Vagina (tissue), 2 donors: Measurements from ENCODE around the gene TEAD4.

Experiments used
- CTCF ChIP-seq, 3 experiments: fragments of 450-650 bp in 2 of 3; fragments of 200-600 bp in 1 of 3; sonication (generic) in 1 of 3; IDR thresholded peaks; one replicate each; pipeline ENCODE4 v1.5.1; 2017 to 2019; ENCODE audit warnings: antibody characterized with exemption in 3 of 3, mild to moderate bottlenecking in 2 of 3, moderate library complexity in 2 of 3
- POLR2A ChIP-seq, 2 donors: fragments of 450-650 bp; IDR thresholded peaks; one replicate each; pipeline ENCODE4 v1.6.1; 2017; ENCODE audit warnings: antibody characterized with exemption in 2 of 2, mild to moderate bottlenecking in 2 of 2, moderate library complexity in 2 of 2
- POLR2AphosphoS5 ChIP-seq, 2 donors: sonication (generic); formaldehyde crosslinking; IDR thresholded peaks; one replicate each; pipeline ENCODE4 v1.9.0; 2017; ENCODE audit warnings: antibody characterized with exemption in 2 of 2, mild to moderate bottlenecking in 2 of 2, low read depth in 1 of 2; ENCODE audit not compliant: insufficient read depth in 1 of 2

GRCh38 chr12:3044141-3044630 is 85.0 kb downstream of the TEAD4 start:
- TF ChIP-seq POLR2A (IDR thresholded peaks at IDR 0.05) (no peak), CTCF (IDR thresholded peaks at IDR 0.05) (no peak), POLR2AphosphoS5 (IDR thresholded peaks at IDR 0.05; ENCODE audit: insufficient read depth in 1 of 2, low read depth in 1 of 2) (no peak)
